Stimulated activated memory B cell treated with anti-CD40 and anti-IgM and Interleukin-4, amounts not matched to agents 10 μg/mL and 1 μg/mL and 100 μg/mL, for 72 hours (primary cell): ENCODE results near the gene AJAP1.

Experiments used
- ATAC-seq: fragments of 150-1000 bp; cut with Tn5 transposase; 2 replicates; pipeline ENCODE4 v1.10.0; 2021
- H3K27ac Mint-ChIP-seq: one replicate; pipeline ENCODE4 v1.8.0; 2022; ENCODE audit warnings: mild to moderate bottlenecking, mixed read lengths
- H3K27me3 Mint-ChIP-seq: one replicate; pipeline ENCODE4 v1.8.0; 2022; ENCODE audit warnings: mixed read lengths
- H3K36me3 Mint-ChIP-seq: one replicate; pipeline ENCODE4 v1.8.0; 2022; ENCODE audit warnings: mixed read lengths
- H3K4me1 Mint-ChIP-seq: one replicate; pipeline ENCODE4 v1.8.0; 2022; ENCODE audit warnings: mixed read lengths
- H3K4me3 Mint-ChIP-seq: one replicate; pipeline ENCODE4 v1.8.0; 2022; ENCODE audit warnings: mild to moderate bottlenecking, moderate library complexity, mixed read lengths
- H3K9me3 Mint-ChIP-seq: one replicate; pipeline ENCODE4 v1.8.0; 2022; ENCODE audit warnings: mixed read lengths

Gene AJAP1

DNA sequence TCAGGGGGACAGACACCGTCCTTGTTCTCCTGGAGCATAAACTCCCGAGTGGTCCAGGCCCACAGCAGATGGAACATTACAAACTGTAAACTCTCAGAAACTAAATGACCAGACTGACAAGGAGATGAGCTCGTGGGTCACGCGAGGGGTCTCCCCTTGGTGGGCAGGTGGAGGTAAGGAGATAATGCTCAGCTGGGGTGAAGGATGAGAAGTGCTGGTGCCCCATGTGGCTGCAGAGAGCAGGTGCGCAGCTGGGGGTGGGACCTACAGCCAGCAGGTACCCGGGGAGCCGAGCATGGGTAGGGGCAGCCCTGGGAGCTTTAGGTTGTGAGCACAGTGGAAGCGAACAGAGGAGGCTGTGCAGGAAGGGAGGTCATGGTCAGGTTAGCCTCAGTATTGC lies 40.1 kb downstream of the AJAP1 start:
- H3K36me3 Mint-ChIP-seq, result no peaks in the 10 kb centered on the region
- ATAC-seq, result no peak
- no peak overlapping the region for H3K4me3 Mint-ChIP-seq
- H3K9me3 Mint-ChIP-seq, result peaks cover 13% of the 10 kb centered on the region
- H3K27me3 Mint-ChIP-seq, result no peaks in the 10 kb centered on the region
- H3K27ac Mint-ChIP-seq, result no peak overlapping the region
- no peaks in the 10 kb centered on the region for H3K4me1 Mint-ChIP-seq

DNA sequence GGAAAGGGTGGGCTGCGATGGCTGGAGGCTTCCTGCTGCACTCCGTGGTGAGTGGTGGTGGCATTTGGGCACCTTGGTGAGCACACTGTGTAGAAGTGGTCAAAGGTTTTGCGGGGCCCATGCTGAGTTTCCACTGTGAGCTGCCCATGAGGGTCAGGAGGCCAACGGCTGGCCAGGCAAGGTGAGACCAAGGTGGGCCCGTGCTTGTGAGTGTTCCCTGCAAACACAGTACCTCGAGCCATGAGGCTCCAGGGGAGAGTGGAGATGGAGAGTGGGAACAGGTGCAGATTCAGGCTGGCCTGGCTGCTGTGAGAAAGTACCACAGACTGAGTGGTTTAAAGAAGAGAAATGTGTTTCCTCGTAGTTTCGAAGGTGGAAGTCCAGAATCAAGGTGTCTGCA lies 40.8 kb downstream of the AJAP1 start:
- Mint-ChIP-seq H3K27me3 (no peaks in the 10 kb centered on the region), H3K4me3 (no peak overlapping the region), H3K9me3 (peaks cover 13% of the 10 kb centered on the region), H3K4me1 (no peaks in the 10 kb centered on the region), H3K27ac (no peak overlapping the region), H3K36me3 (no peaks in the 10 kb centered on the region)
- ATAC-seq, result no peak

DNA sequence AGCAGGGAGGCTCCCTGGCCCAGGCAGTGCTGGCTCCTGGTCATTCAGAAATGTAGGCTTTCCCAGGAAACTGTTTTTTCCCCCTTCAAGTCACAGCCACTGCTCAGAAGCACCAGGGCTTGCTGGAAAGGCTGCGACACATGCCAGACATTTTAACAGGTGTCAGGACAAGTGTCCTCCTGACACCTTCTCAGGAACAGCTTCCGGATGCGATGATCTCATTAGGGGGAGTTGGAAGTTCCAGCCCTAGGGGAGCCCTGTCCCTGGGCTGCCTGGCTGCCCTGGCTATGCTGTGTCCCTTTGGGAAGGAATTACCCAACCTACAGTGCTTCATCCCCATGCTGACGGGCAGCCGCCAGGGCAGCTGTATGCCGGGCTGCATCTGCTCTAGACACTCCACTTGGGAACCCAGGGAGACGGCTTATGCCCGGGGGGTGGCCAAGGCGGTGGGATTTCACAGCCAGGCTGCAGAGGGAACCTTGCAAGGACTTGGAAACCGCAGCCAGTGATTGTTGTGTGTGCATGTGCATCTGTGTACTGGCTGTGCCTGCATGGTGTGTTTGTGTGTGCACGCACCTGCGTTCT lies 41.8 kb downstream of the AJAP1 start:
- H3K27ac Mint-ChIP-seq, result no peak overlapping the region
- H3K36me3 Mint-ChIP-seq, result no peaks in the 10 kb centered on the region
- no peak overlapping the region for H3K4me3 Mint-ChIP-seq
- H3K27me3 Mint-ChIP-seq, result no peaks in the 10 kb centered on the region
- H3K9me3 Mint-ChIP-seq, result peaks cover 13% of the 10 kb centered on the region
- H3K4me1 Mint-ChIP-seq, result no peaks in the 10 kb centered on the region
- no peak for ATAC-seq

DNA sequence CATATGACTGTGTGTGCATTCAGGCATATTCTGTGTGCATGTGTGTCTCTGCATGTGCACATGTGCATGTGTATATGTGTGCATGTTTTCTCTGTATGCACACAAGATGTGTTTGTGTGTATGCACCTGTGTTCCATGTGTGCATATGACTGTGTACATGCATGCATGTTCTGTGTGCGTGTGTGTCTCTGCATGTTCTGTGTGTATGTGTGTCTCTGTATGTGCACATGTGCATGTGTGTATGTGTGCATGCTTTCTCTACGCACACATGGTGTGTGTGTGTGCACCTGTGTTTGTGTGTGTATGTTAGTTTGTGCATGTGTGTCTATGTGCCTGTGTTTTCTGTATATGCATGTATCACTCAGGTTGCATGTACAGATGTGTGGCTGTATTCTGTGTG lies 42.3 kb downstream of the AJAP1 start:
- no peak for ATAC-seq
- H3K36me3 Mint-ChIP-seq, result no peaks in the 10 kb centered on the region
- H3K4me1 Mint-ChIP-seq, result no peaks in the 10 kb centered on the region
- H3K27me3 Mint-ChIP-seq, result no peaks in the 10 kb centered on the region
- H3K9me3 Mint-ChIP-seq, result peaks cover 13% of the 10 kb centered on the region
- no peak overlapping the region for H3K4me3 Mint-ChIP-seq
- no peak overlapping the region for H3K27ac Mint-ChIP-seq

DNA sequence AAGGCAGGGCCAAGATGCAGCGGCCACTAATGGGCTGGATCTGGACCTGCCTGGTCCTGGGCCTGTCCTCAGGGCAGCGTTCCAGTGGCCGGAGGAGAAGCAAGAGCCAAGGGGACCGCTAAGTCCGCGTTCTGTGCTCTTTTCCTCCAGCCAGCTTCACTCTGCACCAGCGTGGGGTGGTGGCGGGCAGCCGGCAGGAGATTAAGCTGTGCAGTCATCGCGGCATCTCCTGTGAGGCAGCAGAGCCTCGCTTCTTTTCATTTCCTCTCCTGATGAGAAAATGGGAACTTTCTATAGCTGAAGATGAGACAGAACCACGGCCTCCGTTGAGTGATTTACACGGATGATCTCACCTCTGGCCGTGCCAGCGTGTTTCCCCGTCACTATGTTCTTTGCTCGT lies 43.4 kb downstream of the AJAP1 start:
- Mint-ChIP-seq H3K4me1 (no peaks in the 10 kb centered on the region), H3K36me3 (no peaks in the 10 kb centered on the region), H3K9me3 (peaks cover 13% of the 10 kb centered on the region), H3K27ac (no peak overlapping the region), H3K27me3 (no peaks in the 10 kb centered on the region), H3K4me3 (no peak overlapping the region)
- ATAC-seq, result no peak

DNA sequence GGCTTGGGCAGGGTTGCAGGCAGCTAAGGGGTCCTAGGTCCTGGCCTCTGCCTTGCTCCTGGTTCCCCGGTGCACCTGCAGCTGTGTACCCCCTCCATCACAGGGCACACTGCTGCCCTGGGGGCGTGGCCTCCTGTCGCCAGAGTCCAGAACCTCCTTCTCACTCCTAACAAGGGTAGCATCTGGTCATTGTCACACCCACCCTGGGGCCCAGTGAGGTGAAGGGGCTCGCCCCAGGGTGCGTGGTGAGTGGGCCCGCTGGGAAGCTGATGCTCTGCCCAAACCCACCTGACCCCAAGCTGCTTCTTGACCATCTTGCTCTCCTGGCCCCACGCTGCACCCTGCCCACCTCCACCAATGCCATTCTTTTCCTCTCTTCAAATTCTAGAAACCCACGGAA lies 44.5 kb downstream of the AJAP1 start:
- no peaks in the 10 kb centered on the region for H3K27me3 Mint-ChIP-seq
- H3K27ac Mint-ChIP-seq, result no peak overlapping the region
- H3K4me3 Mint-ChIP-seq, result no peak overlapping the region
- no peaks in the 10 kb centered on the region for H3K36me3 Mint-ChIP-seq
- peaks cover 13% of the 10 kb centered on the region for H3K9me3 Mint-ChIP-seq
- ATAC-seq, result no peak
- no peaks in the 10 kb centered on the region for H3K4me1 Mint-ChIP-seq

DNA sequence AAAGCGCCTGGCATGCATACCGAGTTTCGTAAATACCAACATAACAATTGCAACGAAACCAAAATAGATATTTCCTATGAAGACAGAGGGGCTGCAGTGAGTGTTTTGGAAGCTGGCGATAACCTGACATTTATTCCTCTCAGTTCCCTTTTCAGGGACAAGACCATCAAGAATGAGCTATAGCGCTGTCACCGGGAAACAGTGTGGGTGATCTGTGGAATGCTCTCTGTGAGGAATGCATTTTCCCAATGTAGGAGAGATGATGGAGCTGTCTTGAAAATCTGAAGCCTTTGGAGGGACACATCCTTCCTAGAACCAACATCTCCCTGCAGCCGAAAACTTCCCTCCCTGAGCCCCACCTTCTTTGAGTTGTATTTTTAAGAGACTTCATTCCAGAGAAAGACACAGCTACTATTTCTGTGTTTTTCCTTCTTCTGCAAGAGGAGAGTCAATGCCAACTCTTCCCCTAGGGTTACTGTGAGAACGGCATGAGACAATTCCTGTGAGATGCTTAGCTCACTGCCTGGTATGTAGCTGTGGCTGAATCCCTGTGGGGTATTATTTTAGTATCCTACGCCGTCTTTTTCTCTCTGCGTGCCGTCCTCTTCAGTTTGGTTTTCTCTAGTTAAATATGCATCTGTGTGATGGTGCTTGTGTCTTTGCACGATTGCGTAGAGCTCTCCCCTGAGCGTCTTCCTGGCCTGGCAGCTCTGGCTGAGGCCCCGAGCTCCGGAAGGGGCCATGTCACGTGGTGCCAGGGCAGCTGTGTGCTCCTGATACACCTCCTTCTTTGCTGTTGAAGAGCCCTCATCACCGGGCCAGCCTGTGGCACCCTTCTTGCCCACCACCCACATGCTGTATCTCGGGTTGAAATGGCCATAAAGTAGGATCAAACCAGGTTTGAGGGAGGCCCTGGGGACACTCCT lies 45.2 kb downstream of the AJAP1 start:
- H3K27me3 Mint-ChIP-seq, result no peaks in the 10 kb centered on the region
- no peak overlapping the region for H3K4me3 Mint-ChIP-seq
- peaks cover 10% of the 10 kb centered on the region for H3K9me3 Mint-ChIP-seq
- no peak overlapping the region for H3K27ac Mint-ChIP-seq
- H3K4me1 Mint-ChIP-seq, result no peaks in the 10 kb centered on the region
- H3K36me3 Mint-ChIP-seq, result no peaks in the 10 kb centered on the region
- no peak for ATAC-seq

DNA sequence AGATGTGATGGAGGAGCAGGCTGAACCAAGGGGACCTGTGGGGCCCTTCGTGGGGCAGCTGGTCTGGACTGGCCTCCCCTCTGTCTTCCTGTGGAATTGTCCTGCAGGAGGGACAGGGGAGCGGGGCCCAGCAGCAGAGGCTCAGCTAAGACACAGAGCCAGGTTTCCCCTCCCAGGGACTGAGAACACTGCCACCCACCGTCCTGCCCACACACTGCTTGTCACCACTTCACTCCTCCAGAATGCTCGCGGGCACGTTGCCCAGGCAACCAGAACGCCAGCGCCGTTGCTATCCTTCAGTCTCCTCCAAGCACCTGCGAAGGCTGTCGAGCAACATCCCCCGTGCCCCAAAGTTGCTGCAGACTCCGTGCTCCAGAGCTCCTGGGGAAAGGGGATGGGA lies 46.4 kb downstream of the AJAP1 start:
- no peak for ATAC-seq
- Mint-ChIP-seq H3K27me3 (no peaks in the 10 kb centered on the region), H3K27ac (no peak overlapping the region)

DNA sequence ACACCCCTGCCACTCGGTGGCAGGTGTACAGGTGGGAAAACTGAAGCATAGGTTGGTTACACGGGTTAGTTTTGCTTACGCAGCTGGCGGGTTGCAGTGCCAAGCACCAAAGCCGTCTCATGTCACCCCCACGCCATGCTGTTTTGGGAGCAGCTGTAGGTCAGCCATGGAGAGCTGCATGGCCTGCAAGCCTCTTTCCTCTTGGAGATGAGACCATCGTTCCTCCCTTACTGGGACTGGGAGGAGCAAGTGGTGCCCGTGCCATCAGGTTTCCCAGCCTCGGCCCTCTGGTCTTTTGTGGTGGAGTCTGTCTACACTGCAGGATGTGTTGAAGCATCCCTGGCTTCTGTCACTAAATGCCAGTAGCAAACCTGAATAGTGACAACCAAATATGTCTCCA lies 46.9 kb downstream of the AJAP1 start:
- Mint-ChIP-seq H3K27ac (no peak overlapping the region), H3K9me3 (peaks cover 3% of the 10 kb centered on the region), H3K4me1 (no peaks in the 10 kb centered on the region), H3K27me3 (no peaks in the 10 kb centered on the region), H3K36me3 (no peaks in the 10 kb centered on the region), H3K4me3 (no peak overlapping the region)
- no peak for ATAC-seq

More for the DNA sequence above, 46.4 kb downstream of the AJAP1 start:
- Mint-ChIP-seq H3K36me3 (no peaks in the 10 kb centered on the region), H3K4me1 (no peaks in the 10 kb centered on the region), H3K4me3 (no peak overlapping the region), H3K9me3 (peaks cover 3% of the 10 kb centered on the region)

DNA sequence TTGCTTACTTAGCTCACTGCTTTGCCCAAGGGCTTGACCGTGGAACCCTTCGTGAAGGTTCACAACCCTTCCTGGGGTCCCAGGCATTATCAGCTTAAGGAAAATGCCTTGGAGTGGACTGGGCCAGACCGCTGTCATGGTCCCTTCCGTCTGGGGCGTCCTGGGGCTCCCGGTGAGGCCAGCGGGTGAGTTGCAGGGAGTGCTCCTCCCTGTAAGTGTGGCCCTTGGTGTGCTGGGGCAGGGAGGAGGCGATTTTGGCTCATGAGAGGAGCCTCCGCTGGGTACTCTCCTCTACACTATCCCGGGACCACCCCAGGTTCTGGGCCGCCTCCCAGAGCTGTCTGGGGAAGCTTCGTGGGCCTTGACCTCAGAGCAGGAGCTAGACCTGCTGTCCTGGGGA lies 48.1 kb downstream of the AJAP1 start:
- no peaks in the 10 kb centered on the region for H3K36me3 Mint-ChIP-seq
- H3K4me1 Mint-ChIP-seq, result no peaks in the 10 kb centered on the region
- no peak for ATAC-seq
- no peak overlapping the region for H3K4me3 Mint-ChIP-seq
- H3K9me3 Mint-ChIP-seq, result no peaks in the 10 kb centered on the region
- no peak overlapping the region for H3K27ac Mint-ChIP-seq
- H3K27me3 Mint-ChIP-seq, result peaks cover 1% of the 10 kb centered on the region

DNA sequence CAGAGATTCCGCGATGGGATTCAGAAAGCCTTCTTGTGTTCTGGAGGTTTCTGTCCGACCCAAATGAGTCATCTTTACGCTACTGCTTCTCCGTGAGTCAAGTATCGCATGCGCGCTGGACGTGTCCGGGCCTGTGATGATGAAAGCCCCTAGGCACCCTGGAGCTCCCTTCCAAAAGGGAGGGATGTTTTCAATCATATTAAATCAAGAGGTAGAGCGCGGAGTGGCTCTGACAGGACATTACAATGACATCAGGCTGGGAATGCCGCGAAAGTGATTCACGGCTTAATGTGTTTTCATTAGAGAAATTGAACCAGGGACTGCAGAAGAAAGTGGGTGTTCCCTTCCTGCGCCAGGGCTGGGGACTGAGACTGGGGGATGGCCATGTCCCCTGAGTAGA lies 48.5 kb downstream of the AJAP1 start:
- H3K4me1 Mint-ChIP-seq, result no peaks in the 10 kb centered on the region
- H3K27ac Mint-ChIP-seq, result no peak overlapping the region
- no peaks in the 10 kb centered on the region for H3K9me3 Mint-ChIP-seq
- H3K4me3 Mint-ChIP-seq, result no peak overlapping the region
- peaks cover 6% of the 10 kb centered on the region for H3K27me3 Mint-ChIP-seq
- H3K36me3 Mint-ChIP-seq, result no peaks in the 10 kb centered on the region
- no peak for ATAC-seq

DNA sequence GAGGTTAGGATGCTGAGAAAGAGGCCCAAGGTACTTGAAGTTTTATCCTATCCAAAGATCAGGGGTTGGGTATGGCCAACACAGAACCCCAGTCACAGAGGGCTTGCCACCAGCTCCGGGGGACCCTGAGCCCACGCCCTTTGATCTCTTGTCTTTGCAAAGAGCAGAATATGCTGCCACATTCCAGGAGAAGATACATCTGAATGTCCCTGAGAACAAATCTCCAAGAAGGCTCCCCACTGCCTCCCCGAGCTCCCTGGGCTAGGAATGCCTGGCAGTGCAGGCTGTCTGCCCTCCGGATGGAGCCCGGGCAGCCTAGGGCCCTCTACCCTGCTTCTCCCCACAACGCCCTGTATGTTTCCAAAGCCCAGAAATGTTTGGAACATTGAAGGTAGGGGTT lies 49.2 kb downstream of the AJAP1 start:
- no peak overlapping the region for H3K4me3 Mint-ChIP-seq
- no peak overlapping the region for H3K27ac Mint-ChIP-seq
- no peaks in the 10 kb centered on the region for H3K4me1 Mint-ChIP-seq
- no peaks in the 10 kb centered on the region for H3K9me3 Mint-ChIP-seq
- ATAC-seq, result no peak
- H3K27me3 Mint-ChIP-seq, result peaks cover 13% of the 10 kb centered on the region
- H3K36me3 Mint-ChIP-seq, result no peaks in the 10 kb centered on the region

DNA sequence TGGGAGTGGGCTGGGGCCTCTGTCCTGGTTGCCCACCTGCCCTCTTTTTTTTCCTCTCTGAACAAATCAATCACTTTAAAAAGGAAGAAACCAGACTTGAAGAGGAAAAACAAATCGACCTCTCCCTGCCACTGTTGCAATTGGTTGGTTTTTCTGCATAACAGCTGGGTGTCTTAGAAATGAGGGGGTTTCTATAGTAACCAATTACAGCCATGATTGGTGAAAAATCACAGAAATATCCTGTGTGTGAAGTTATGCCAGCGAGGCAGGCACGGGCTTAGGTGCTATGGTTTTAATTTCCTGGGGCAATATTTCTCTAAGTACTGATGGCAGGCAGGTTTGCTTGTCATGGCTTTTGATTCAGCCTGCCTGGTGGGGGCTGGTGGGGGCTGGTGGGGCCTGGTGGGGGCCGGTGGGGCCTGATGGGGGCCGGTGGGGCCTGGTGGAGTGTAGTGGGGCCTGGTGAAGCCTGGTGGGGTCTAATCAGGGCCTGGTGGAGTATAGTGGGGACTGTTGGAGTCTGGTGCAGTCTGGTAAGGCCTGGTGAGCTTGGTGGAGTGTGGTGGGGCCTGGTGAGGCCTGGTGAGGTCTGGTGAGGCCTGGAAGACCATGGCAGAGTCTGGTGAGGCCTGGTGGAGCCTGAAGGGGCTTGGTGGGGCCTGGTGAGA lies 54.6 kb downstream of the AJAP1 start:
- Mint-ChIP-seq H3K27ac (no peak overlapping the region), H3K36me3 (no peaks in the 10 kb centered on the region), H3K27me3 (peaks cover 33% of the 10 kb centered on the region), H3K4me3 (no peak overlapping the region), H3K9me3 (peaks cover 4% of the 10 kb centered on the region), H3K4me1 (no peaks in the 10 kb centered on the region)
- ATAC-seq, result no peak

DNA sequence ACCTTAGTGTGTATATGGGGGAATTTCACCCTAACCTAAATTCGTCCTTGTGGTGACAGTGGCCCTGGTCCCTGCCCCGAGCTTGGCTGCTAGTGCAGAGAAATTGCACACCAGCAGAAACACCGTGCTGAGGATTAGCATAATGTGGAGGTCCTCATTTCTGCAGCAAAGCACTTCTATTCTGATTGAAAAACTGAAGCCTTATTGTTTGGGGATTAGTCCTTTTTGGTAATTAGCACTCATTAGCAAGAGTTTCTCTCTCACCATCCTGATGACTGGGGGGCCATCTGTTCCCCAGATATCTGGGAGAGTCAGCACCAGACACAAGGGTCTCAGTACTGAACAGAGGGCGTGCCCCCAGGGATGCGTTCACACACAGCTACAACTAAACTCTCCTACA lies 55.2 kb downstream of the AJAP1 start:
- no peak for ATAC-seq
- H3K36me3 Mint-ChIP-seq, result no peaks in the 10 kb centered on the region
- H3K27ac Mint-ChIP-seq, result no peak overlapping the region
- H3K27me3 Mint-ChIP-seq, result peaks cover 33% of the 10 kb centered on the region
- no peak overlapping the region for H3K4me3 Mint-ChIP-seq
- peaks cover 4% of the 10 kb centered on the region for H3K9me3 Mint-ChIP-seq
- no peaks in the 10 kb centered on the region for H3K4me1 Mint-ChIP-seq

DNA sequence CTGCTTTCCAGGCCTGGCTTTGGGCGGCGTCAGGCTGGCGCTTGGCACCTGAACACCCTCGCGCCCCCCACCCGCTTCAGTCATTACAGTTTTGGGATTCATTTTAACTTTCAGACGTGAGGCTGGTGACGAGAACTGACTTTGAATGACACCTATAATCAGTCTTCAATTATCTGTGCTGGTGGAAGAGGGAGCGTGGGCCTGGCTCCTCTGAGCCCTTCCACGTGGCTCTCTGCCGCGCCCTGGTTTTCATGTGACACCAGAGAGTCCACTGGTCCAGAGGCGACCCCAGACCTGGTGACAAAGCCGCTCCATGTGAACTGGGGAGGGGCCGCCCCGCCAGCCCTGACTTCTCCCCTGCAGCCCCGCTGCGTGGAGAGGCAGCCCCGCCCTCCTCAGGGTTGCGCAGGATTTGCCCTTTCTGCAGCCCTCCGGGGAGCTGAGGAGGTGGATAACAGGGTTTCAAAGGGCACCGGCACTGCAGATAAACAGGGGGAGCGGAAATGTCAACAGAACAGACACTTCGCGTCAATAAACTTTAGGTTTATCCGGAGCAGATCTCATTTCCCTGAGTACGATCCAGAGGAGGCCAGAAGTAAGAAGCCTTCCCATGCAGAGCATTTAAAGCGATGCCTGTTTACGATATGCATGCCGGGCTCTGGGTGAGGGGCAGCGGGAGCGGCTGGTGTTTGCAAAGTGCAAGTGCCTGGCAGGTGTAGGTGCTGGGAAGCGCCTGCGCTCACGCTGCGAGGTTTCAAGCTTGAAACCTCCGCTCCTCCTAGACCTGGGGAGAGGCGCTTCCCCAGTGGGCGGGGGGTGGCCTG lies 56.4 kb downstream of the AJAP1 start:
- Mint-ChIP-seq H3K27me3 (peaks cover 33% of the 10 kb centered on the region), H3K4me1 (no peaks in the 10 kb centered on the region), H3K27ac (no peak overlapping the region), H3K4me3 (no peak overlapping the region), H3K36me3 (no peaks in the 10 kb centered on the region), H3K9me3 (peaks cover 4% of the 10 kb centered on the region)
- ATAC-seq, result no peak
